ENCODE data around the gene FAM83C. TPM values are rescaled to one million over a fixed set of nuclear protein-coding genes. Genes with fewer than 3 reads are reported as not detected.

FAM83C gene
- total RNA-seq, 1 donor from 2014 or later, result not detected

GRCh38 chr20:35248641-35249475, 43.4 kb downstream of the FAM83C start:
- no peaks in the 10 kb centered on the region for H3K9me3 Mint-ChIP-seq
- H3K36me3 Mint-ChIP-seq, result no peaks in the 10 kb centered on the region
- no peak for TF ChIP-seq CTCF (IDR thresholded peaks at IDR 0.05)
- no peak for TF ChIP-seq EZH2 (IDR thresholded peaks at IDR 0.05)
- TF ChIP-seq EZH2phosphoT487 (IDR thresholded peaks at IDR 0.05), result no peak
- Histone ChIP-seq H3K36me3 (no peaks in the 10 kb centered on the region), H3K27me3 (no peaks in the 10 kb centered on the region), H3K9ac (no peak overlapping the region), H3K27ac (no peak overlapping the region), H3F3A (ENCODE audit: low read depth) (no peaks in the 10 kb centered on the region), H3K4me2 (no peak overlapping the region), H2AFZ (replicated peaks) (no peak overlapping the region), H3K79me2 (ENCODE audit: low read depth) (no peaks in the 10 kb centered on the region), H3K4me3 (no peak overlapping the region), H3K9me3 (ENCODE audit: low read depth) (no peaks in the 10 kb centered on the region), H4K20me1 (ENCODE audit: low read depth) (no peaks in the 10 kb centered on the region), H3K4me1 (peaks cover 3% of the 10 kb centered on the region)
- no peak overlapping the region for H3K27ac Mint-ChIP-seq
- H3K4me3 Mint-ChIP-seq, result no peak overlapping the region
- peaks cover 2% of the 10 kb centered on the region for H3K27me3 Mint-ChIP-seq (ENCODE audit: insufficient read depth, low read depth)
- DNase-seq (ENCODE audit: low spot score), result no peak
- H3K4me1 Mint-ChIP-seq, result peaks cover 6% of the 10 kb centered on the region

- H2AFZ ChIP-seq (replicated peaks), result no peak overlapping the region
- no peak overlapping the region for H3K27ac ChIP-seq
- H3K27me3 ChIP-seq, result no peaks in the 10 kb centered on the region
- H3K4me2 ChIP-seq, result no peak overlapping the region
- H3K4me1 ChIP-seq, result peaks cover 3% of the 10 kb centered on the region
- no peak overlapping the region for H3K4me3 ChIP-seq
- H3F3A ChIP-seq (ENCODE audit: low read depth), result no peaks in the 10 kb centered on the region
- H4K20me1 ChIP-seq (ENCODE audit: low read depth), result no peaks in the 10 kb centered on the region
- H3K9ac ChIP-seq, result no peak overlapping the region
- no peaks in the 10 kb centered on the region for H3K36me3 ChIP-seq
- DNase-seq (ENCODE audit: low spot score), result no peak
- Mint-ChIP-seq H3K27me3 (ENCODE audit: insufficient read depth, low read depth) (peaks cover 2% of the 10 kb centered on the region), H3K27ac (no peak overlapping the region), H3K4me1 (peaks cover 6% of the 10 kb centered on the region), H3K4me3 (no peak overlapping the region), H3K36me3 (no peaks in the 10 kb centered on the region), H3K9me3 (no peaks in the 10 kb centered on the region)
- no peak for TF ChIP-seq CTCF (IDR thresholded peaks at IDR 0.05)
- no peaks in the 10 kb centered on the region for H3K9me3 ChIP-seq (ENCODE audit: low read depth)
- no peaks in the 10 kb centered on the region for H3K79me2 ChIP-seq (ENCODE audit: low read depth)
These were observed 45.5 kb downstream of the FAM83C start for GRCh38 chr20:35246723-35247122.

GRCh38 chr20:35243986-35244385, 48.2 kb downstream of the FAM83C start:
- Histone ChIP-seq H3K36me3 (no peaks in the 10 kb centered on the region), H3K9ac (no peak overlapping the region), H3F3A (ENCODE audit: low read depth) (no peaks in the 10 kb centered on the region), H3K4me2 (no peak overlapping the region), H3K27ac (no peak overlapping the region), H4K20me1 (ENCODE audit: low read depth) (no peaks in the 10 kb centered on the region), H3K4me3 (no peak overlapping the region), H3K9me3 (ENCODE audit: low read depth) (no peaks in the 10 kb centered on the region), H3K4me1 (no peaks in the 10 kb centered on the region), H2AFZ (replicated peaks) (no peak overlapping the region), H3K27me3 (no peaks in the 10 kb centered on the region), H3K79me2 (ENCODE audit: low read depth) (no peaks in the 10 kb centered on the region)
- DNase-seq (ENCODE audit: low spot score), result no peak
- Mint-ChIP-seq H3K27me3 (ENCODE audit: insufficient read depth, low read depth) (peaks cover 2% of the 10 kb centered on the region), H3K27ac (no peak overlapping the region), H3K36me3 (no peaks in the 10 kb centered on the region), H3K9me3 (no peaks in the 10 kb centered on the region), H3K4me1 (peaks cover 5% of the 10 kb centered on the region), H3K4me3 (no peak overlapping the region)
- TF ChIP-seq CTCF (IDR thresholded peaks at IDR 0.05), result no peak
- no peak for TF ChIP-seq EZH2 (IDR thresholded peaks at IDR 0.05)
- no peak for TF ChIP-seq EZH2phosphoT487 (IDR thresholded peaks at IDR 0.05)
